Measurements from ENCODE around the gene BRD2. TPM values are rescaled to one million over a fixed set of nuclear protein-coding genes. Genes with fewer than 3 reads are reported as not detected.

The BRD2 gene
- total and polyA plus RNA-seq, 2 of the 4 experiments (the other 2 are of a cell fraction) = 99.5 to 144 TPM

- WGBS, 2 experiments (ENCODE audit: extremely low coverage in 2 of 2, insufficient read length in 1 of 2) = no CpG with 5 or more reads among the region's 1 CpG
- no peak overlapping the region for H3K9ac ChIP-seq (ENCODE audit: low read depth, low read length)
- no peak overlapping the region for H4K91ac ChIP-seq (ENCODE audit: insufficient read depth, low read depth, low read length)
- no peak overlapping the region for H2AK5ac ChIP-seq (ENCODE audit: low read depth, low read length)
- ChIA-PET POLR2A (ENCODE audit: unreplicated experiment) (no interaction called here), CTCF (no interaction called here)
- H3K9me3 ChIP-seq (ENCODE audit: control insufficient read depth, insufficient read depth, low read length) = no peaks in the 10 kb centered on the region
- H3K23ac ChIP-seq (ENCODE audit: low read depth, low read length) = no peak overlapping the region
- no peak overlapping the region for H3K18ac ChIP-seq (ENCODE audit: low read depth, low read length)
- H3K4me1 ChIP-seq (ENCODE audit: control insufficient read depth, insufficient read depth, low read length) = no peaks in the 10 kb centered on the region
- no peak overlapping the region for H4K5ac ChIP-seq (ENCODE audit: low read depth, low read length)
- no peak overlapping the region for H2AFZ ChIP-seq (replicated peaks; ENCODE audit: low read length, poor library complexity)
- no peak overlapping the region for H2BK5ac ChIP-seq (ENCODE audit: low read depth, low read length, poor library complexity, severe bottlenecking)
- no peaks in the 10 kb centered on the region for H3K79me1 ChIP-seq (ENCODE audit: low read depth in 1 of 2, low read length in 2 of 2)
- H2BK20ac ChIP-seq (ENCODE audit: low read depth, low read length) = no peak overlapping the region
- dilution Hi-C loops (cut with HindIII; ENCODE audit: low sequenced_read_pairs, unreplicated experiment) = no loop called here
- H3K56ac ChIP-seq (ENCODE audit: extremely low read depth, insufficient read depth, low read length) = no peak overlapping the region
- H4K8ac ChIP-seq (ENCODE audit: low read depth in 2 of 2, low read length in 2 of 2) = no peak overlapping the region
- no peaks in the 10 kb centered on the region for H4K20me1 ChIP-seq (ENCODE audit: insufficient read depth, low read length)
- intact Hi-C loops (cut with micrococcal nuclease) = no loop called here
- BruUV-seq (replicated peaks) = no TSS peak
- H3K4me2 ChIP-seq (ENCODE audit: low read depth, low read length) = no peak overlapping the region
- H3K4me3 ChIP-seq (ENCODE audit: insufficient read depth, low read depth, low read length) = no peak overlapping the region
- H3K27ac ChIP-seq (ENCODE audit: insufficient read depth, low read length) = no peak overlapping the region
- H3K4ac ChIP-seq (ENCODE audit: low read depth, low read length) = no peak overlapping the region
- ATAC-seq (ENCODE audit: low read depth) (no peak), DNase-seq (no peak)
- H3K36me3 ChIP-seq (ENCODE audit: control insufficient read depth, insufficient read depth, low read length) = no peaks in the 10 kb centered on the region
- H3K9me1 ChIP-seq (ENCODE audit: insufficient read depth, low read length) = no peaks in the 10 kb centered on the region
- in situ Hi-C loops (cut with MboI; ENCODE audit: low sequenced_read_pairs) = no loop called here
- peaks cover 18% of the 10 kb centered on the region for H3K27me3 ChIP-seq (ENCODE audit: control insufficient read depth, insufficient read depth, low read length)
- H2BK15ac ChIP-seq (ENCODE audit: low read depth, low read length) = no peak overlapping the region
- no peak overlapping the region for H2AK9ac ChIP-seq (replicated peaks; ENCODE audit: low read depth, low read length, poor library complexity)
- H2BK120ac ChIP-seq (ENCODE audit: low read depth, low read length) = no peak overlapping the region
- TF ChIP-seq MAFK (IDR thresholded peaks at IDR 0.05; ENCODE audit: low read depth, low read length) (no peak), USF2 (IDR thresholded peaks at IDR 0.05; ENCODE audit: low read depth, low read length) (no peak)
- H3K14ac ChIP-seq (replicated peaks; ENCODE audit: low read depth, low read length) = no peak overlapping the region
Measured at GRCh38 chr6:33028220-33028849, 59.9 kb downstream of the BRD2 start.
